WI38 (cell line): ENCODE measurements around the gene PRAME.

ENCODE experiments used
- H3K4me3 ChIP-seq: 2 replicates; pipeline ENCODE4 v1.5.1; 2011; ENCODE audit warnings: low read depth, mild to moderate bottlenecking, control low read depth, low read length
- CTCF ChIP-seq: IDR thresholded peaks from 2 replicates; pipeline ENCODE4 v1.5.1; 2012; ENCODE audit warnings: low read depth, mild to moderate bottlenecking, control low read depth, low read length

PRAME gene

GRCh38 chr22:22565981-22566380 lies 6.9 kb upstream of the PRAME start:
- H3K4me3 ChIP-seq, result no peak overlapping the region
- TF ChIP-seq CTCF, result no peak

GRCh38 chr22:22558071-22558971 lies 744 bp downstream of the PRAME start:
- H3K4me3 ChIP-seq, result no peak overlapping the region
- TF ChIP-seq CTCF, result no peak

GRCh38 chr22:22556995-22557925 lies 1.8 kb downstream of the PRAME start:
- H3K4me3 ChIP-seq, result no peak overlapping the region

GRCh38 chr22:22556578-22556977 lies 2.5 kb downstream of the PRAME start:
- no peak overlapping the region for H3K4me3 ChIP-seq
- no peak for TF ChIP-seq CTCF

More at GRCh38 chr22:22556995-22557925, 1.8 kb downstream of the PRAME start:
- TF ChIP-seq CTCF, result no peak

GRCh38 chr22:22555596-22555995 lies 3.5 kb downstream of the PRAME start:
- no peak for TF ChIP-seq CTCF

GRCh38 chr22:22554587-22555284 lies 4.3 kb downstream of the PRAME start:
- no peak overlapping the region for H3K4me3 ChIP-seq
- TF ChIP-seq CTCF, result no peak

More at GRCh38 chr22:22555596-22555995, 3.5 kb downstream of the PRAME start:
- H3K4me3 ChIP-seq, result no peak overlapping the region
